GM18907 (cell line): ENCODE measurements around the gene ALG12.

Experiments
- ATAC-seq: cut with Tn5 transposase; IDR thresholded peaks from one replicate; pipeline ENCODE4 v1.9.1; 2021; ENCODE audit warnings: mild to moderate bottlenecking, moderate library complexity; ENCODE audit not compliant: unreplicated experiment

ALG12 gene

DNA sequence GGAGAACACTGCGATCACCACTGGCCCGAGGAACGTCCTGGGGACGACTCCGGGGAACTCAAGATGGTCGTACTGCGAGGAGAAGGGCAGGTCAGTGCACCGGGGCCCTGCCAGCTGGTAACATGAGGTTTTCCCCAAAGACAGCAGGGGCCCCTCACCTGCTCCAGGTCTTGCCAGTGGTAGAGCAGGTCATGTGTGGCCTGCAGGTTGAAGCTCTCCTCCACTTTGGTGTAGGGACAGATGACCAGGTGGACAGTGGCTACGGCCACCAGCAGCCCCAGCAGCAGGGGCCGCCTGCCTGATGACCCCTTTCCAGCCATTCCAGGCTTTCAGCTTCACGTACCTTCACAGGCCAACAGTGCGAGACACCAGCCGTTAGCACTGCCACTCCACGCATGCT is 4.8 kb downstream of the ALG12 start:
- no peak for ATAC-seq

DNA sequence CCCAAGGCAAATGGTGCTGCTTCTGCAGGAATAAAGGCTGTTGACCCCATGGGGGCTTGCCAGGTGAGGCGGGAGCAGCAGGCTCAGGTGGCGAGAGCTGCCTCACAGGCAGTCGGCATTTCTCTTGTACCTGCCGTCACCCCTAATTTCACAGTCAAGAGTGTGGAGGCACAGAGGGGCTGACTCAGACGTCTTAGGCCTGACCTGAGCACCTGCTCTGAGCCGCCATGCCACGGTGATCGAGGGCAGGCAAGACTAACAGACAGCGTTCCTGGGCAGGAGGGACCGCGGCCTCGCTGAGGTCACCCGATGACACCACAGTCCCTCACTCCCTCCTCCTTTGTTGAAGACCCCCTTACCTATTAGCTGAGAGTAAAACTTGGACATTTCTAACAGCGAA is 5.2 kb downstream of the ALG12 start:
- ATAC-seq: no peak

DNA sequence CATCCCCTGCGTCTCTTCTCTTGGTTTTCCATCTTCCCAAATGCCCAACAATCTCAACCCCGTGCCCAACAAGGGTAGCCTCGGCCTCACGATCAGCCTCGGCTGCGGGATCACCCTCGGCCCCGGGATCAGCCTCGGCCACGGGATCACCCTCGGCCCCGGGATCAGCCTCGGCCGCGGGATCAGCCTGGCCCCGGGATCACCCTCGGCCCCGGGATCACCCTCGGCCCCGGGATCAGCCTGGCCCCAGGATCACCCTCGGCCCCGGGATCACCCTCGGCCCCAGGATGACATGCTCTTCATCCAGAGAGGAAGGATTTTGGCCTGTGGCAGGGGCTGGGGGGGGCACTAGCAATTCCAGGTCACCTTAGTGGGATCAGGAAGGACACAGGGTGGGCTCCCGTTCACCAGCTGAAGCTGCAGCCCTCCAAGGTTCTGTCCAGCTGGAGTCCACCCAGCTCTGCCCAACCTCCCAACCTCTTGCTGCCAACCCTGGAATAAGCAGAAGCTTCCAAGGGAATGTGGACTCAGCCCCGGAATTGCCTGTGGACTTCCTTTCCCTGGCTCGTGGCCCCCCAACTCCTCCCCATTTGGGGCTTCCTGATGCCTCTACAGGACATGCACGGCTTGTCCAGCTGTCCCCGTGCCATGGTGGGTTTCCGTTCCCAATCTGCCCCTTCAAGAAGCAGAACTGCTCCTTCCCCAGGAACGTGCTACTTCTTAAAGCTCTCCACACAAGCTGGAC is 6.2 kb downstream of the ALG12 start:
- no peak for ATAC-seq

DNA sequence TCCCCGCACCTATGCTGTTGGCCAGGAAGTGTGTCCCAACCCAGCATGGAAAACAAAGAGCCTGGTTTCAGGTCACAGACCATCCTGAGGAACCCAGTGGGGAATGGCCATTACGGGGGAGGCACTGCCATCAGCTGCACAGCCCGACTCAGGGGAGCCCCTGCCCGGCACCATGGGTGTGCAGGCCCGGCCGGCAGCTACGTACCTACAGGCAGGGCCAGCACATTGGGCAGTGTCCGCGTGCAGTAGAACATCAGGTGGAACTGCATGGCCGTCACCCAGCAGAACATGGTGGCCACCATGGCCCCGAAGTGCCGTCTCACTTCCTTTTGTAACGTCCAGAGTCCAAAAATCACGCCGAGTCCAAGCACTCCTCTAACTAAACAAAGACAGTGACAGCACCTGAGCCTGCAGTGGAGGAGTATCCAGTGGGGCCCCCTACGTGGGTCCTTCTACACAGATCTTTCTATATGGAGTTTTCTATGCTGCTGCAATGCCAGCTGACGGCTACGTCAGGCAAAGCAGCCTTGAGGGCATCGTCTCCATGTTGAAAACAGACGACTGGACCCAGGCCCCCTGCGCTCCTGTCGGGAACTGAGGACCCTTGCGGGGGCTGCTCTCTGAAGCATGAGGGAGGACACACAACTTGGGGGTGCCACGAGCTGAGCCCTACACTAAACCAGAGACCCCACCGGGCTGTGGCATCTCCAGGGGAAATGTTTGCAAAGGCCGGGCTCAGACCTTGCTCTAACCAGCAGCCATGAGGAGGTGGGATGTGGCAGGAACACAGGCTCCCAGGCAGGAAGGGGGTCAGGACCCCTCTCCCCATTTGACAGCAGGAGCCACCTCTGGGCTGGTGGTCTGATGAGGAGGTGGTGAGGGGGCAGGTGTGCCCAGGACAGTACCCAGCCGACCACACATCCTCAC is 7.7 kb downstream of the ALG12 start:
- ATAC-seq: no peak

DNA sequence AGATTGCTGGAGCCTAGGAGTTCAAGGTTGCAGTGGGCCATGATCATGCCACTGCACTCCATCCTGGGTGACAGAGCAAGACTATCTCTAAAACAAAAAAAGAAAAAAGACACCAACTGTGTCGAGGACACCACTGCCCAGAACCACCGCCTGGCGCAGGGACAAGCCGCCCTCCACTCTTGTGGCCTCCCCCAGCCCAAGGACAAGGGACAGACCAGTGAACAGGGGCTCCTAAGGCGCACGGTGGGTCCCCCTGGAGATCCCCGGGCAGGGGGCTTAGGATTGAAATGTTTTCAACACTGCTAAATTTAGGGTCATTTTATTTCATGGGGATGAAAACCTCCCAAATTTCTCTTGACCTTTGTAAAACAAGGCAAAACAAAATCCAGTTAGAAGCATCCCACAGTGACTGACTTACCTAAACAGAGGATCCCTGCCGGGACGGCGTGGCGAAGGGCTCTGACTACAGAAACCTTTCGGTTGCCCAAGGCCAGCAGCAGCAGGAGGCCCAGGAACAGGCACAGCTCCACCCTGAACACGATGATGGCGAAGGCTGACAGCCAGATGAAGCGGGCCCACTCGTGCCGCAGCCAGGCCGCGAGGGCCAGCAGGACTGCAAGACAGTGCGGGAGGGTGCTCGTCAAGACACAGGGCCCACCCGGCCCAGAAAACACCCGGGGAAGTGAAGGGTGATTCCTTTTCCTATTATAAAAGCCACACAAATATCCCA is 8.6 kb downstream of the ALG12 start:
- ATAC-seq: no peak

DNA sequence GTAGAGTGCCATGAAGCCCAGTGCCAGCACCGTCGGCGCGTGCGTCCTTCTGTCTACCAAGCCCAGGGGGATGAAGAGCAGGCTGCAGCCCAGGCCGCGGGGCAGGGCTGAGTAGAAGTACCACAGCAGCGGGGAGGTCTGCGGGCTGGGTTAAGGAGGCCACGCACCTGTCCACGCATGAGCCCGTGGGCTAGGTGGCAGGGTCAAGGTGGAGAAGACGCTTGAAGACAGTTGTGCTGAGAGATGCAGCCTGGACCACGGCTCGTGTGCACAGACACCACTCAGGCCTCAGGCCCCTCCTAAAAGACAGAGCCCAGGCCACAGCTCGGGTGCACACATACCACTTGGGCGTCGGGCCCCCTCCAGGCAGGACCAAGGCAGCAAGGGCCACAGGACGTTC is 10.4 kb downstream of the ALG12 start:
- no peak for ATAC-seq

DNA sequence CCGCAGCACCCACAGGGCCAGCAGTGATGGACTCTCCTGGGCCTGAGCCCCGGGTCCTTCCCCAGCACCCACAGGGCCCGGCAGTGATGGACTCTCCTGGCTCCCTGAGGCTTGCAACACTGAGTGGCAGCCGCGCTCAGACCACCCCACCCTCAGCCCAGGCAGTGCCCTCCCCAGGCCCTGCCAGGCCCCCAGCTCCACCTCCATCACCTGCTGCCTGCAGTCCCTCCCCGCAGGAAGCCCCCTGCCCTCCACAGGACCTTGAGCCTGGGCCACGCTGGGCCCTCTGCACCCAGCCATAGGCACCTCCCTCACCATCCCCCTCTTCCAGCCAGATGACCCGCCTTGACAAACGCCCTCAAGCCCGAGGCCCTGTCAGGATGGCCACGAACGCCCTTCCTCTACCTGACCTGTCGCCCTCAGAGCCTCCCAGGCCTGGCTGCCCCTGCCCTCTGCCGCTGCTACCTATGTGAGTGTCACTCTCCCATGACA is 11.4 kb downstream of the ALG12 start:
- ATAC-seq: no peak

DNA sequence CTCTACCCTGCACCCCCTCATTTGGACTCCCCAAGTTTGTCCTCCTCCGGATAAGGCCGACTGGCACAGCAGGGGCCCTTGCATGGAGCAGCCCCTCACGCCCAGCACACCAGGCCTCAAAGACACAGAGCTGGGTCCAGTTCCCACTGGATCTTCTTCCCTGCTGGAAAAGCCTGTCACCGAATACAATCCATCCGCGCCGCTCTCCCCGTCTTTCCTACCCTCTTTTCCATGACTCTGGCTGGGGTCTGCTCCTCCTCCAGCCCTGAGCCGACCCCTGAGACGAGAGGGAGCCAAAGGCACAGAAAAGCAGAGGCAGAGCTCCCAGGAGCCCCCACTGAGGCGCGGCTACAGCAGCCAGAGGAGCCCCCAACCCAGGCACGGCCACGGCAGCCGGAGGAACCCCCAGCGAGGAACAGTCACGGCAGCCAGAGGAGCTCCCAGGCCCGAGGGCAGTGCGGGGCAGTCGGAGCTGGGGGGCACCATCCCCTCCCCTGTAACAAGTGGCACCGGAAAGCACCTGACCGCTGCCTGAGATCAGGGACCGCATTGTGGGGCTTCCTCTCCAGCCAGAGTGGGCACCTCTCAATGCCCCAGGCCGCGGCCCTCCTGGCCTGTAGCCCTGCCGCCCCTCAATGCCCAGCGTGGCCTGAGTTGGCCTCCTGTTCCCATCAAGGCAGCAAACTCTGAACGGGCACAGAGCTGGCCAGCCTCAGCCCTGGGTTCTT is 12.0 kb downstream of the ALG12 start:
- ATAC-seq: no peak

DNA sequence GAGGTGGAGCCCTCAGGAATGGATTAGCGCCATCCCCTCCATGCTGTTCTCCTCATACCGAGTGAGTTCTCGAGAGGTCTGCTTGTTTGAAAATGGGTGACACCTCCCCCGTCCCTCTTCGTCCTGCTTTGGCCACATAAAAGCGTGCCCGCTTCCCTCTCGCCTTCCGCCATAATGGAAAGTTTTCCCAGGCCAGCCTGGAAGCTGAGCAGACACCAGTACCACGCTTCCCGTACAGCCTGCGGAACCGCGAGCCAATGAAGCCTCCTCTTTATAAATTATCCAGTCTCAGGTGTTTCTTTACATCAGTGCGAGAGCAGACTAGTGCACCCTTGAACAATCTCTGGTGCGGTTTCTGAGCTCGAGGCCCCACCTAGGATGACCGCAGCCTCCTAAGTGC is 12.8 kb downstream of the ALG12 start:
- ATAC-seq: no peak

DNA sequence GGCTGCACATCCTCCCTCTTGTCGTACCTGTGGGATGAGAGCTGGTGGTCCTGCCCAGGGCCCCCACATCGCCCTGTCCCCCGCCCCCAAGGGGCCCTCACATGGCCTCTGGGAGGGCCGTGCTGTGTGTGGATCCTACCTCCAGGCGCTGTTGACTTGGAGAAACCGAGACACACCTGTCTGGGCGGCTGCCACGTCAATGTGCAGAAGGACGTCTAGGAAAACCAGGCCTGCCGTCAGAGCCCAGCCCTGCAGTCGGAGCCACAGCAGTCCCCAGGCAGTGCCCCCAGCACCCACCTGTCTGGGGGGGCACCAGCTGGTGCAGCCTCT is 14.2 kb downstream of the ALG12 start:
- no peak for ATAC-seq

DNA sequence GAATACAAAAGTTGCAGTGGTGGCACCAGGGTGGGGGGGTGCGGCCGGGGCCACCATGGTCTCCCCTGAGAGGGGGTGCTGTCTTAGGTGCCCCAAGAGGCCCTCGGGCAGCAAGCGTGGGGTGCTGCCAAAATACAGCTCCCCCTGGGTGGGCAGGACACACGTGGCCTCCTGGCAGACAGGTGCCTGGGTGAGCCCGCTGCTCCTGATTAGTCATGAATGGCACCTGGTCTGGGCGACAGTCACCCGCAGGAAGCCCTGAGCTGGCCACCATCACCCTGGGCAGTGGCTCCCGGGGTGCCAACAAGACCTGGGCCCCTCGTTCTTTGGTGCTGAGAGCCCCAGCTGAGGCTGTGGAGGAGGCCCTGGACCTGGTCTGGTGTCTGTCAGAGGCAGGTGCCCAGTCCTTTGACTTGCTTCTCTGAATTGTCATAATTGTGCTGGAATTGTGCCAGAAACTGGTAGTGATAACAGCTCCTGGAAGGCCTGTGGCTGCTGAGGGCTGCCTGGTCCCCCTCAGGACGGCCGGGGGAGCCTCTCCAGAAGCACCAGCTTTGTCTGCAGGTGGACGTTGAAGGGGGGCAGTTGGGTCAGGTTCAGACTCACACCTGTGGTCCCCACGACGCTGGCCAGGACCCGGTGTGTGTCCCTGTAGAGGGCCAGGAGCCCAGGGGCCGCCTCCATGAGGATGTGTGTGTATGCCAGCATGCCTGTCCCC is 14.8 kb downstream of the ALG12 start:
- ATAC-seq: no peak

DNA sequence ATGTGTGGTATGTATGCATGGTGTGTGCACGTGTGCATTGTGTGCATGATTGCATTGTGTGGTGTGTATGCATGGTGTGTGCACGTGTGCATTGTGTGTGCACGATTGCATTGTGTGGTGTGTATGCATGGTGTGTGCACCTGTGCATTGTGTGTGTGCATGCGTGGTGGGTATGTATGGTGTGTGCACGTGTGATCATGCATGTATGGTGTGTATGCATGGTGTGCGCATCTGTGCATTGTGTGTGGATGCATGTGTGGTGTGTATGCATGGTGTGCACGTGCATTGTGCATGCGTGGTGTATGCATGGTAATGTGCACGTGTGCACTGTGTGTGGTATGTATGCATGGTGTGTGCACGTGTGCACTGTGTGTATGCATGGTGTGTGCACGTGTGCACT is 16.8 kb downstream of the ALG12 start:
- ATAC-seq: no peak

DNA sequence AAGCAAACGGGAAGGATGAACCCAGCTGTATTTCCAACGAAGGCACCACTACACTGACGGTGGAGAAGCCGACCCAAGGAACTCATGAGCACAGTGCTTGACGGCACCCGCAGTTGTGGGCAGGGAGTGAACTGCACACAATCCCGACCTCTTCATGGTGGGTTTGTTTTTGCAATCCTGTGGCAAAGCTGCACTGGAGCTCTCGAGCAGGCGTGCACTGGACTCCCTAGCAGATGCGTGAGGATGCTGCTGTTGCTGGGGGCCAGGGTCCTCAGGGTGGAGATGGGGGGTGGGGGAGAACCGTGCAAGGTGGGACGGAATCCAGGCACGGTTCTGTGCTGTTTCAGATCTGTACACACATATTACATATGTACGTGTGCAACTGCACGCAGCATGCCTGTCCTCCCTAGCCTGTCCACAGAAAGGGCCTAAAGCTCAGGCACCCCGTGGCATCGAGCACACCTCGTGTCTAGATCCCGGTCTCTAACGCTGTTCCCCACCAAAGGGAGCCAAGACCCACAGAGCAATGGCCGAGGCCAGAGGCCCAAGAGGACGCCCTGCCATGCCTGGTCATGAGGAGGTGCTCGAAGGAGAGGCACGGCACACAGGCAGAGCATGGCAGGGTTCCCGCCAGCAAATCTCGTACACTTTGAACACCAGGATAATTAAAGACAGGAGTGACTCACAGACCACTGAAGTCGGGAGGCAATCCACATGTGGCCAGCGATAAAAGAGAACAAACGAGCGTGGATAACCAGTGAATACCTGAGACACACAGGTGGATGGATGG is 17.6 kb downstream of the ALG12 start:
- no peak for ATAC-seq

DNA sequence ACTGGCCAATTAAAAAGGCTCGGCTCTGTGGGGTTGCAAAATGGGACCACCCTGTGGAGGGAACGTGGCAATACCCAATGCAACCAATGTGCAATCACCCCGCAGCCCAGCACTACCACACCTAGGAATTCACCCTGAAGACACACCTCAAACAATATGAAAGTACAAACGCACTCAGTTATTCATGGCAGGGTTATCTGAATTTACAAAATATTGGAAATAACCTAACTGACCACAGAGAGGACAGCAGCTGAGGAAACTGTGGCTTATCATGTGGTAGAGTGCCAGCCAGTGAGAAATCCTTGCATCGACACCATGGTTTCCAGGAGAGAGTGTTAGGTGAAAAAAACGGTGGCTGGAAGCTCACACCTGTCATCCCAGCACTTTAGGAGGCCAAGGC is 18.7 kb downstream of the ALG12 start:
- ATAC-seq: no peak

DNA sequence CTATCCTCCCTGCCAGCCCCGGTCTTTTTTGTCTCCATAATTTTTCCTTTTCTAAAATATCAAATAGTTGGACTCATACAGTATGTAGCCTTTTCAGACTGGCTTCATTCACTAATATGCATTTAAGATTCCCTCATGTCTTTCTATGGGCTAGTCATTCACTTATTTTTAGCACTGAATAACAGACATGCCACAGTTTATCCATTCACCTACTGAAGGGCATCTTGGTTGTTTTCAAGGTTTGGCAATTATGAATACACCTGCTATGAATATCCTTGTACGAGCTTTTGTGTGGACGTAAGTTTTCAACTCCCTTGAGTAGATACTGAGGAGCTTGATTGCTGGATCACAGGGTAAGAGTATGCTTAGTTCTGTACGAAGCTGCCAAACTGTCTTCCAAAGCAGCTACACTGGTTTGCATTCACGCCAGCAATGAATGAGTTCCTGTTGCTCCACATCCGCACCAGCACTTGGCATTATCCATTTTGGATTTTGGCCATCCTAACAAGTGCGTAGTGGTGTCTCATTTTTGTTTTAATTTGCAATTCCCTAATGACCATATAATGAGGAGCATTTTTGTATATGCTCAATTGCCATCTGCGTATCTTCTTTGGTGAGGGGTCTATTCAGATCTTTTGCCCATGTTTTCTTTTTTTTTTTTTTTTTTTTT is 21.1 kb downstream of the ALG12 start:
- no peak for ATAC-seq

DNA sequence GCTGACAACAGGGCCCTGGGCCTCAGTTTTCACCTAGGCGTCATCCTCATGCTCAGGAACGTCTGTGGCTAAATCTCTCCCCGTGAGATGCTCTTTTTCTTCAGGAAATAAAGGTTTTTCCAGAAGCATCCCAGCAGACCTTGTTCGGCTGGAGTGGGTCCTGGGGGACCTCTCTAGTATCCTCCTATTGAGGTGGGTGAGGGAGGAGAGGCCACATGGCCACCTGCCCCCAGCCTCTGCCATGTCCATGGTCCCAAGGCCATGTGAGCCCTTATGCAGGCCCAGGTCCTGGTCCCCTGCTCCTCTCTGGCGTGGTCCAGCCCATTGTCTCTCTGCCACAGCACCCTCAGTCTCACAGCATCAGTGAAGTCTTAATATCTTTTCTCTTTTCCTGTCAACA is 22.0 kb downstream of the ALG12 start:
- no peak for ATAC-seq

DNA sequence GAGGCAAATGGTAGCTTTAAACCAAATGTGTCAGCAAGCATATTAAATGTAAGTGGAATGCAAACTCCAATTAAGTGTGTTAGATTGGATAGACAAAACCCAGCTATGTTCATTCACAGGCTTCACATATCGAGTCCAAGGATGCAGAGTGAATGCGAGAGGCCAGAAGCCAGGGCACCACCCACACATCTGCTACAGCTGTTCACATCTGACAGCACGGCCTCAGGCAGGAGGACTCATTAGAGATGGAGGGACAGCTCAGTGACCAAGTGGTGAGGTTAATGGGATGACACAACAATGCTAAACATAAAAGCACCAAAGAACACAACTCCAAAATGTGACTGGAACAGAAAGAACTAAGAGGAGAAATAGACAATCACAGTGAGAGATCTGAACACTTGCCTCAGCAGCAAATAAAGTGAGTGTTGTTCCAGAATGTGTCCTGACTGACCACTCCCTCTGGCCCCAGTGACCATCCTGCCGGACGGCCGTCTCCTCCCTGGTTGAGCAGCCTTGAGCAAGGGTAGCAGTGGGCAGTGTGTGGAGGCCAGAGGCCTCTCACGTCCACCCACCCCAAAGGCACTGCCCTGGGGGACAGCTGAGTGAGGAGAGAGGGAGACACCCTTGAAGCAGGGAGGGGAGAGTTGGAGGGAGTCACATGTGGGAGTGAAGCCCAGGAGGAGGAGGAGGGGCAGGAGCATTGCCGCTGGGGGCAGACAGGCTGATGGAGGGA is 23.8 kb downstream of the ALG12 start:
- no peak for ATAC-seq

DNA sequence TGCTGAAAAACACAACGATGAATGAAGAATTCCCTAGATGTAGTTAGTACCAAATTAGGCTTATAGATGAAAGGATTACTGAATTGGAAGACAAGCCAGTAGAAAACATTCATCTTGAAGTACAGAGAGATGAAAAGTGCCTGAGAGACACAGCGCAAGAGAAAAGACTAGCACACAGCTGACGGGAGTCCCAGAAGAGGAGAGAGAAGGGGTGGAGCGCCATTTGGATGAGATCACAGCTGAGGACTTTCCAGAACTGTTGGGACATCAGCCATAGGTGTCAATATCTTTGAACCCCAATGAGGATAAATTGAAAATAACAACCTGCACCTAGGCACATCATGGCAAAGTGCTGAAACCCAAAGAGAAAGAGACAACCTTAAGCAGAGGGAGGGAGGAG is 25.2 kb downstream of the ALG12 start:
- ATAC-seq: no peak
